Measurements from ENCODE around the gene VTCN1. TPM values are rescaled to one million over a fixed set of nuclear protein-coding genes. Genes with fewer than 3 reads are reported as not detected.
"Not testable (repeated sequence)": the region's sequence is repeated elsewhere in the genome, so short reads cannot be mapped to it uniquely, and the experiment has no call there.

VTCN1 gene, protein sequence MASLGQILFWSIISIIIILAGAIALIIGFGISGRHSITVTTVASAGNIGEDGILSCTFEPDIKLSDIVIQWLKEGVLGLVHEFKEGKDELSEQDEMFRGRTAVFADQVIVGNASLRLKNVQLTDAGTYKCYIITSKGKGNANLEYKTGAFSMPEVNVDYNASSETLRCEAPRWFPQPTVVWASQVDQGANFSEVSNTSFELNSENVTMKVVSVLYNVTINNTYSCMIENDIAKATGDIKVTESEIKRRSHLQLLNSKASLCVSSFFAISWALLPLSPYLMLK
- total RNA-seq: not detected in 2 replicates

- Mint-ChIP-seq H3K4me3 (ENCODE audit: low read depth) (no peak within 1 kb of the TSS), H3K9me3 (no peaks in the 10 kb centered on the region), H3K4me1 (ENCODE audit: low read depth) (no peaks in the 10 kb centered on the region), H3K27me3 (ENCODE audit: low read depth) (peaks cover 3% of the 10 kb centered on the region), H3K27ac (no peak within 1 kb of the TSS), H3K36me3 (ENCODE audit: low read depth) (no peaks in the 10 kb centered on the region)
- DNase-seq (ENCODE audit: low spot score): no peak
- intact Hi-C loops (cut with micrococcal nuclease): no loop called here
Observed at GRCh38 chr1:117210831-117211261, at the start of gene VTCN1. TSS of gene VTCN1 (minus strand) at chr1:117210927. CDS start at chr1:117210855, 72 bp downstream.

DNA sequence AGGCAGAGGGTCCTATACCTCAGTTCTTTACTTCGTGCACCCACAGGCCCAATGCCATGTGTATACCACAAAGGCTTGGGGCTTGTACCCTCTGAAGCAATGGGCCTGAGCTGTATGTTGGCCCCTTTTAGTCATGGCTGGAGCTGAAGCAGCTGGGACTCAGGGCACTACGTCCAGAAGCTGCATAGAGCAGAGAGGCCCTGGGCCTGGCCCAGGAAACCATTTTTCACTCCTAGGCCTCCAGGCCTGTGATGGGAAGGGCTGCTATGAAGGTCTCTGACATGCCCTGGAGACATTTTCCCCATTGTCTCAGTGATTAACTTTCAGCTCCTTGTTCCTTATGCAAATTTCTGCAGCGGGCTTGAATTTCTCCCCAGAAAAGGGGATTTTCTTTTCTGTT, 48.1 kb upstream of the VTCN1 start:
- DNase-seq (ENCODE audit: low spot score): no peak
- Mint-ChIP-seq H3K27me3 (ENCODE audit: low read depth) (no peaks in the 10 kb centered on the region), H3K9me3 (peaks cover 4% of the 10 kb centered on the region), H3K36me3 (ENCODE audit: low read depth) (no peaks in the 10 kb centered on the region), H3K4me3 (ENCODE audit: low read depth) (no peak overlapping the region), H3K4me1 (ENCODE audit: low read depth) (no peaks in the 10 kb centered on the region), H3K27ac (no peak overlapping the region)
- intact Hi-C loops (cut with micrococcal nuclease): no loop called here

- H3K4me1 Mint-ChIP-seq (ENCODE audit: low read depth); H3K27me3 Mint-ChIP-seq (ENCODE audit: low read depth); DNase-seq (ENCODE audit: low spot score); H3K9me3 Mint-ChIP-seq; intact Hi-C loops (cut with micrococcal nuclease); H3K36me3 Mint-ChIP-seq (ENCODE audit: low read depth); H3K27ac Mint-ChIP-seq; H3K4me3 Mint-ChIP-seq (ENCODE audit: low read depth): not testable (repeated sequence)
Observed at GRCh38 chr1:117258075-117258474, 47.3 kb upstream of the VTCN1 start.

DNA sequence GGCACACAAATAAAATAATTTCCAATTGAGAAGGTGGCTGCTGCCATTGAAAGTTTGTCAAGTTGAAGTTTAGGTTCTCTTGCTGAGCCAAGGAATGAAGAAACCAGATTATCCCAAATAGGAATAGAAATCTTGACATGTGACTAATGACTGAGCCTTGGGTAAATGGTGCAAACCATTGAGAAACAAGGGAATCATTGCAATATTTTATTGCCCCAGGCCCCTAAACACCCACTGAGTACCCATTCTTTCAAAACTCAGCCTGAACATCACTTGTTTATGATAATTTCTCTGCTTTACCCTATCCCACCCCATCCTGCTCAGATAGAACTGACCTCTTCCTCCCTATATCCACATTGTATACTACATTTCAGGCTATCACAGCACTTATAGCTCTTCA, 46.6 kb upstream of the VTCN1 start:
- intact Hi-C loops (cut with micrococcal nuclease): no loop called here
- DNase-seq (ENCODE audit: low spot score): no peak
- peaks cover 4% of the 10 kb centered on the region for H3K9me3 Mint-ChIP-seq
- H3K27ac Mint-ChIP-seq: no peak overlapping the region
- no peaks in the 10 kb centered on the region for H3K27me3 Mint-ChIP-seq (ENCODE audit: low read depth)
- H3K4me1 Mint-ChIP-seq (ENCODE audit: low read depth): no peaks in the 10 kb centered on the region
- H3K36me3 Mint-ChIP-seq (ENCODE audit: low read depth): no peaks in the 10 kb centered on the region
- no peak overlapping the region for H3K4me3 Mint-ChIP-seq (ENCODE audit: low read depth)

- Mint-ChIP-seq H3K4me1 (ENCODE audit: low read depth) (no peaks in the 10 kb centered on the region), H3K9me3 (no peaks in the 10 kb centered on the region), H3K4me3 (ENCODE audit: low read depth) (no peak overlapping the region), H3K27me3 (ENCODE audit: low read depth) (peaks cover 7% of the 10 kb centered on the region), H3K36me3 (ENCODE audit: low read depth) (no peaks in the 10 kb centered on the region), H3K27ac (no peak overlapping the region)
- DNase-seq (ENCODE audit: low spot score): no peak
- intact Hi-C loops (cut with micrococcal nuclease): no loop called here
Observed at GRCh38 chr1:117250061-117250606, 39.4 kb upstream of the VTCN1 start.

GRCh38 chr1:117244971-117245370, 34.2 kb upstream of the VTCN1 start:
- Mint-ChIP-seq H3K27ac (no peak overlapping the region), H3K36me3 (ENCODE audit: low read depth) (no peaks in the 10 kb centered on the region), H3K27me3 (ENCODE audit: low read depth) (peaks cover 14% of the 10 kb centered on the region), H3K4me1 (ENCODE audit: low read depth) (no peaks in the 10 kb centered on the region), H3K9me3 (no peaks in the 10 kb centered on the region), H3K4me3 (ENCODE audit: low read depth) (no peak overlapping the region)
- intact Hi-C loops (cut with micrococcal nuclease): no loop called here
- DNase-seq (ENCODE audit: low spot score): no peak

- intact Hi-C loops (cut with micrococcal nuclease): no loop called here
Observed at GRCh38 chr1:117244306-117244705, 33.6 kb upstream of the VTCN1 start.

DNA sequence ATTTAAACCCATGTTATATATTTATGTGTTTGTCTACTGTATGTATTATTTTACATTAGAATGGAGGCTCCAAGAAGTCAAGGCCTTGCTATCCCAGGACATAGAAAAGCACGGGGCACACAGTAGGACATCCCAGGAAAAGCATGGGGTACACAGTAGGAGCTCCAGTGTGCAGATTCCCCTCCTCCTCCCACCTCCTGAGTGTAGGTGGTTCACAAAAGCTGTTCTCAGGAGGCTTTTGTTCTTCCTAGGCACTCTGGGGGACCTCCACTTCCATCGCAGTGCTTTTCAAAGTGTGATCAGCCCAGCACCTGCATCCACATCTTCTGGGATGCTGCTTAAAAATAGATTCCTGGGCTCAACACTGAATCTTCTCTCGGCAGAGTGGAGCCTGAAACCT, 30.8 kb upstream of the VTCN1 start:
- Mint-ChIP-seq H3K4me3 (ENCODE audit: low read depth) (no peak overlapping the region), H3K27ac (no peak overlapping the region), H3K9me3 (no peaks in the 10 kb centered on the region), H3K27me3 (ENCODE audit: low read depth) (peaks cover 14% of the 10 kb centered on the region), H3K36me3 (ENCODE audit: low read depth) (no peaks in the 10 kb centered on the region), H3K4me1 (ENCODE audit: low read depth) (no peaks in the 10 kb centered on the region)
- DNase-seq (ENCODE audit: low spot score): no peak
- intact Hi-C loops (cut with micrococcal nuclease): no loop called here

More at GRCh38 chr1:117244306-117244705, 33.6 kb upstream of the VTCN1 start:
- H3K27ac Mint-ChIP-seq: no peak overlapping the region
- no peaks in the 10 kb centered on the region for H3K4me1 Mint-ChIP-seq (ENCODE audit: low read depth)
- no peaks in the 10 kb centered on the region for H3K36me3 Mint-ChIP-seq (ENCODE audit: low read depth)
- no peak overlapping the region for H3K4me3 Mint-ChIP-seq (ENCODE audit: low read depth)
- DNase-seq (ENCODE audit: low spot score): no peak
- no peaks in the 10 kb centered on the region for H3K9me3 Mint-ChIP-seq
- peaks cover 14% of the 10 kb centered on the region for H3K27me3 Mint-ChIP-seq (ENCODE audit: low read depth)

- Mint-ChIP-seq H3K27ac (no peak overlapping the region), H3K4me3 (ENCODE audit: low read depth) (no peak overlapping the region), H3K9me3 (no peaks in the 10 kb centered on the region), H3K27me3 (ENCODE audit: low read depth) (peaks cover 9% of the 10 kb centered on the region), H3K4me1 (ENCODE audit: low read depth) (no peaks in the 10 kb centered on the region), H3K36me3 (ENCODE audit: low read depth) (no peaks in the 10 kb centered on the region)
- intact Hi-C loops (cut with micrococcal nuclease): no loop called here
- no peak for DNase-seq (ENCODE audit: low spot score)
Observed at GRCh38 chr1:117240547-117240946, 29.8 kb upstream of the VTCN1 start.

- no peak for DNase-seq (ENCODE audit: low spot score)
- intact Hi-C loops (cut with micrococcal nuclease): no loop called here
- H3K27ac Mint-ChIP-seq: no peak overlapping the region
- H3K27me3 Mint-ChIP-seq (ENCODE audit: low read depth): peaks cover 7% of the 10 kb centered on the region
- no peak overlapping the region for H3K4me3 Mint-ChIP-seq (ENCODE audit: low read depth)
- H3K36me3 Mint-ChIP-seq (ENCODE audit: low read depth): no peaks in the 10 kb centered on the region
- no peaks in the 10 kb centered on the region for H3K4me1 Mint-ChIP-seq (ENCODE audit: low read depth)
- H3K9me3 Mint-ChIP-seq: no peaks in the 10 kb centered on the region
Observed at GRCh38 chr1:117239467-117239866, 28.7 kb upstream of the VTCN1 start.

- no peak overlapping the region for H3K4me3 Mint-ChIP-seq (ENCODE audit: low read depth)
- intact Hi-C loops (cut with micrococcal nuclease): no loop called here
Observed at GRCh38 chr1:117237726-117238381, 27.1 kb upstream of the VTCN1 start.

DNA sequence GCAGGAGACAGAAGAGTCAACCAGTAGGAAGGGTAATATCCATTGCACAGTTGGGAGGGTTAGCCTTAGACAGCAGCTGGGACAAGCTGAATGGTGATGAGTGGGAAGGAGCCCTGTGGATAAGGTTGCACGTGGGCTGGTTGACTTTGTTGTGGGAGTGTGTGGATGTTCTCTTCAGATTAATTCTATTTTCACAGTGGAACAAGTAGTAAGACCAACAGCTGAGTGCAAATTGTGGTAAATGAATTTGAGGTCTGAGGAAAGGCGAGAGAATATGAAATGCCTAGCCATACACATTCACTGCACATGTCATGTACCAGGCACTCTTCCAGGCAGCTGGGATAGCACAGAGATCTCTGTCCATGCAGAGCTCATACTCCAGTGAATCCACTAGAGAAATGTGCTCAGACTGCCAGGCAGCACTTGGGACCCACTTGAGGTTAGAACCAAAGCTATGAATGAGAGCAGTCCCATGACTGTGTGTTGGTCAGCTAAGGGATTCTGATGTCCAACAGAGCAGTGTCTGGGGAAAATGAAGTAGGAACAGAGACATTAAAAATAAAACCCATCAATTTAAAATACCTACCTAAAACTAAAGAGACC, 25.2 kb upstream of the VTCN1 start:
- Mint-ChIP-seq H3K36me3 (ENCODE audit: low read depth) (no peaks in the 10 kb centered on the region), H3K4me1 (ENCODE audit: low read depth) (no peaks in the 10 kb centered on the region), H3K27ac (no peak overlapping the region), H3K4me3 (ENCODE audit: low read depth) (no peak overlapping the region), H3K27me3 (ENCODE audit: low read depth) (no peaks in the 10 kb centered on the region), H3K9me3 (no peaks in the 10 kb centered on the region)
- intact Hi-C loops (cut with micrococcal nuclease): no loop called here
- DNase-seq (ENCODE audit: low spot score): no peak

More at GRCh38 chr1:117237726-117238381, 27.1 kb upstream of the VTCN1 start:
- no peak for DNase-seq (ENCODE audit: low spot score)
- Mint-ChIP-seq H3K36me3 (ENCODE audit: low read depth) (no peaks in the 10 kb centered on the region), H3K27me3 (ENCODE audit: low read depth) (peaks cover 5% of the 10 kb centered on the region), H3K4me1 (ENCODE audit: low read depth) (no peaks in the 10 kb centered on the region), H3K27ac (no peak overlapping the region), H3K9me3 (no peaks in the 10 kb centered on the region)

GRCh38 chr1:117232531-117232930, 21.8 kb upstream of the VTCN1 start:
- Mint-ChIP-seq H3K4me3 (ENCODE audit: low read depth) (no peak overlapping the region), H3K36me3 (ENCODE audit: low read depth) (no peaks in the 10 kb centered on the region), H3K27me3 (ENCODE audit: low read depth) (no peaks in the 10 kb centered on the region), H3K9me3 (no peaks in the 10 kb centered on the region), H3K27ac (no peak overlapping the region), H3K4me1 (ENCODE audit: low read depth) (no peaks in the 10 kb centered on the region)
- no peak for DNase-seq (ENCODE audit: low spot score)
- intact Hi-C loops (cut with micrococcal nuclease): no loop called here

Data from activated T-helper 2 cell treated with anti-CD3 and anti-CD28 coated beads, Interferon-gamma antibody, Interleukin-2, Interleukin-4, amounts not matched to agents 10 μg/mL and 5 μg/mL and 100 μg/mL, durations not matched to agents 14 hours and 24 hours and 36 hours (primary cell).